Stimulated activated CD4-positive, alpha-beta T cell treated with anti-CD3 and anti-CD28 coated beads, Interleukin-12 subunit alpha, Interleukin-12 subunit beta, amount 100 ng/mL, for 24 hours (primary cell): Measurements from ENCODE around the gene HK1.
"Not testable (repeated sequence)": the region's sequence is repeated elsewhere in the genome, so short reads cannot be mapped to it uniquely, and the experiment has no call there.

Experiments used
- DNase-seq, 2 experiments: peaks; one replicate each; pipeline ENCODE4 v3.0.0-alpha.2; 2020; ENCODE audit warnings: low read depth in 2 of 2

HK1 gene

DNA sequence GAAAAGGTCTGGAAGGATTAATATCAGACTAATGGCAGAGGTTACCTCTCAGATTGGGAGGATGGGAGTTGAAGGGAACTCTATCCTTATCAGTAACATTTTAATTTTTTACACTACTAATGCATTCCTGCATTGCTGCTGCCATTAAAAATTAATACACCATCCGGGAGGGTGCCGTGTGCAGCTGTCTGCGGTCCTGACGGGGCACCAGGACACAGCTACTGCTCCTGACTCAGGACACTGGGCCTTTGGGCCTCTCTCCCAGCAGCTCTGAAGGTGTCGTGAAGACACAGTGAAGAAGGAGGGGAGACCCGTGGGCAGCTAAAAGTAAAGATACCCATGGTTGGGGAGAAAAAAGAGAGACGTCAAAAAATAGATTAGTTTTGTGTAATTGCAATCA lies 23.4 kb upstream of the HK1 start:
- DNase-seq, result no peak

DNA sequence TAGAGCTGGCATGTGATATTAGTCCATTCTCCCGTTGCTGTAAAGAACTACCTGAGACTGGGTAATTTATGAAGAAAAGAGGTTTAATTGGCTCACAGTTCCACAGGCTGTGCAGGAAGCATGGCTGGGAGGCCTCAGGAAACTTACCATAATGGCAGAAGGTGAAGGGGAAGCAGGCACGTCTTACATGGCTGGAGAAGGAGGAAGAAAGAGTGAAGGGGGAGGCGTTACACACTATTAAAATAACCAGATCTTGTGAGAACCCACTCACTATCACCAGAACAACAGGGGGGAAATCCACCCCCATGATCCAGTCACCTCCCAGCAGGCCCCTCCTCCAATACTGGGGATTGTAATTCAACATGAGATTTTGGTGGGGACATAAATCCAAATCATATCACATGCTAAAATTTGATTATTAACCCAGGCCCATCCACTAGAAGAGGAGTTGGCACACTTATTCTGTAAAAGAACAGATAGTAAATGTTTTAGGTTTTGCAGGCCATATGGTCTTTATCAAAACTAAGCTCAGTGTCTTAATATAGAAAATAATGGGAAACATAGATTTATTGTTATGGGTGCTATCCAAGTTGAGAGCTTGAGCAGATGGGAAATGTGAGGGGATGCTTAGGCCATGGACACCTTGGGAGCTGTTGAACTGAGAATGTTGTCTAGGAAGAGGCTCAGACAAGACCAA lies 18.6 kb upstream of the HK1 start:
- no peak for DNase-seq

- no peak for DNase-seq
Observed at GRCh38 chr10:69261184-69261583, 17.1 kb upstream of the HK1 start.

- DNase-seq, result no peak
Observed at GRCh38 chr10:69262292-69262751, 16.0 kb upstream of the HK1 start.

GRCh38 chr10:69265521-69265920 lies 12.8 kb upstream of the HK1 start:
- no peak for DNase-seq

DNA sequence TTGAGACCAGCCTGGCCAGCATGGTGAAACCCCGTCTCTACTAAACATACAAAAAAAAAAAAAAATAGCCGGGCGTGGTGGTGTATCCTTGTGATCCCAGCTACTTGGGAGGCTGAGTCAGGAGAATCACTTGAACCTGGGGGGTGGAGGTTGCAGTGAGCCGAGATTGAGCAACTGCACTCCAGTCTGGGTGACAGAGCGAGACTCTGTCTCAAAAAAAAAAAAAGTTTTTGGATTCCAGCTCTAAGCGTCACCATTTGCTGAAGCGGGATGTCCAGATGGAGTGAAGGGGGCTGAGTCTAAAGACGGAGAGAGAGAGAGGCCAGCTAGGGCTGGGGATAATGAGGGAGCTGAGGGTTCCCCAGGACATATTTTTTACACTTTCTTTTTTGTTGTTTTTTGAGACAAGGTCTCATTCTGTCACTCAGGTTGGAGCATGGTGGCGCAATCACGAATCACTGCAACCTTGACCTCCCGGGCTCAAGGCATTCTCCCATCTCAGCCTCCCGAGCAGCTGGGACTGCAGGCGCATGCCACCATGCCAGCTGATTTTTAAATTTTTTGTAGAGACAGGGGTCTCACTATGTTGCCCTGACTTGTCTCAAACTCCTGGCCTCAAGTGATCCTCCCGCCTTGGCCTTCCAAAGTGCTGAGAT lies 9.4 kb upstream of the HK1 start:
- no peak for DNase-seq

GRCh38 chr10:69269761-69270160 lies 8.5 kb upstream of the HK1 start:
- DNase-seq, result no peak

DNA sequence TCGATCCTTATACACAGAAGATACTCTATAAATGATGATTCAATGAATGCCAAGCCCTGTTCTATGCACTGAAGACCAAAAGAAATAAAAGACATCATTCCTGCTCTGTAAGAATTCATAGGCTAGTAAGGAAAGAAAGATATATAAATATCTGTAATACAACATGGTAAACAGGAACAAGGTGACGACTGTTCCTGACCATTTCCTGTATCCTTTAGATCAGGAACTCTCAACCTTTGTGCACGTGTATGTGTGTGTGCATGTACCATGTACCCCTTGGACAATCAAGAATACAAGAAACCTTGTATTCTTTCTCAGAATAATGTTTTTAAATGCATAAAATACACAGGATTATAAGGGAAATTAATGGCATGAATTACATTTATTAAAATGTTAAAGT lies 7.3 kb upstream of the HK1 start:
- DNase-seq, result no peak

GRCh38 chr10:69272624-69273023 lies 5.7 kb upstream of the HK1 start:
- no peak for DNase-seq

- DNase-seq, result no peak
Observed at GRCh38 chr10:69275444-69275843, 2.9 kb upstream of the HK1 start.

DNA sequence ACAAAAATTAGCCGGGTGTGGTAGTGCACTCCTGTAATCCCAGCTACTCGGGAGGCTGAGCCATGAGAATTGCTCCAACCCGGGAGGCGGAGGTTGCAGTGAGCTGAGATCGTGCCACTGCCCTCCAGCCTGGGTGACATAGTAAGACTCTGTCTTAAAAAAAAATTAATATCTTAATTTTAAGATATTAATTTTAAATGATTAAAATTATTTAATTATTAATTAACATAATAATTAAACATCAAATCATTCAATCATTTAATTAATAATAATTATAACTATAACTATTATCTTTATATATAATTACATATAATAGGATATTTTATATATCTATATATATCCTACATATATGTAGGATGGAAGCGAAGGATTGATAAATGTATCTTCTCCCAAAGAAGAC lies 1.8 kb upstream of the HK1 start:
- no peak for DNase-seq

- DNase-seq, result no peak
Observed at GRCh38 chr10:69279110-69279509, 814 bp downstream of the HK1 start.

DNA sequence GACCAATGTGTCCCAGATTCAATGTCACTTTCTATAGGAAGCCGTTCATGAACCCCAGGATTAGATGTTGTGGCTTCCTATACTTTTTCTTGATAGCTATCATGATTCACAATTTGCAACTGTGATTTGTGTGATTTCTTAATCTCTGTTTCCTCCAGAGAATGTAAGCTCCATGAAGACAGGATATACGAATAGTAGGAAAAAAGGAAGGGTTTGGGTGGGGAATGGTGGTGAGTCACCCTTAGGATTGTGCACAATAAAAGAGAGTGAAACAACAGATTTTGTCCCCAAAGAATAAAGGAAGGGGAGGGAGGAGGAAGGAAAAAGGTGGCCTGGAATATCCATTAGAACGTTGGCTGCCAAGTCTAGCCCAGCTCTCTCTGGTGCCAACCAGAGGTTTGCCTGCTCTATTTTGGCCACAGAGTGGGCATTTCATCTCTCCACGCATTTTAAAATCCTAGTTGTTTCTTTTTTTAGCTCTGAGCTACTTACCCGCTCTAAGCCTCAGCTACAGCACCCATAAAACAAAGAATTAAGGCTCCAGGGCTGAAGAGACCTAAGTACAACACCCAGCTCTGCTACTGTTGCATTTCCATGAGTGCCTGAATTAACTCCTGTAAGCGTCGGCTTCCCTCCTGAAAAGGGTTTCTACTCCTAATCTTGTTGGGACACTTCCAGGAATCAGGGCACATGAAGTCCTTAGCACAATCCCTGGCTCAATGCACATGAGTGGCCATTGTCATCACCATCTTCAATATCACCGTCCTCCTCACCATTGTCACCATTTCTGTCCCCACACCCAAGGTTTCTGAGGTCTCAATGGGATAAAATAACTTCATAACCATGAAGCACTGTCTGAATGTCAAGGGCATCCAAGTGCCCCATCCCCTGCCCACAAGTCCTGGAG lies 3.5 kb downstream of the HK1 start:
- no peak for DNase-seq

DNA sequence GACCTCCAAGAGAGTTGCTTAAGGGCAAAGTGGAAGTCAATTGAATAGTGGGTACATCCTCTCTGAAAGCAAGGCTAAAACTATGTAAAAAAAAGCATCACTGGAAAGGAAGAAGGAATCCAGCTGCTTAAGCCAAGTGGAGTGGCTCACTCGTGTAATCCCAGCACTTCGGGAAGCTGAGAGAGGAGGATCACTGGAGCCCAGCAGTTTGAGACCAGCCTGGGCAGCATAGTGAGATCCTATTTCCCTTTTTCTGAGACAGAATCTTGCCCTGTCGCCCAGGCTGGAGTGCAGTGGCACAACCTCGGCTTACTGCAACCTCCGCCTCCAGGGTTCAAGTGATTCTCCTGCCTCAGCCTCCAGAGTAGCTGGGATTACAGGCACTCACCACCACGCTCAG lies 6.1 kb downstream of the HK1 start:
- not testable (repeated sequence) for DNase-seq

DNA sequence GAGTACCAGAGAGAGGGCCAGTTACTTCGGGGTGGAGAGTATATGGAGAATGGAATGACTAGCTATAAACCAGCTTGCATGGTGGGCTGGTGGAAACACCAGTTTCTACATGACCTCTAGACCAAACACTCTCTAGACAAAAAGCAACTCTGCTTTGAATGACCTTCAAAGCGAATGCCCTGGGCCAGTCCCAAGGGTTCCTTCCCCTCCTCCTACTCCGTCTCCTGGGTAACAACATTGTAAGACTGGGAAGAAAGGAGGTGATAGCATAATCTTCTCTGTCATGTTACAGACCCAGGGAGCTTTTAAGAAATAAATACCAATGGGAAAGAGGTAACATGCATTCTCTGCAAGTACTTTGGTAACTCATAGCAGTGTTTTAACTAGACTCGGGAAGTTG lies 7.4 kb downstream of the HK1 start:
- DNase-seq, result no peak

GRCh38 chr10:69287181-69287580 lies 8.9 kb downstream of the HK1 start:
- DNase-seq, result no peak

GRCh38 chr10:69290993-69291392 lies 12.7 kb downstream of the HK1 start:
- DNase-seq, result no peak

DNA sequence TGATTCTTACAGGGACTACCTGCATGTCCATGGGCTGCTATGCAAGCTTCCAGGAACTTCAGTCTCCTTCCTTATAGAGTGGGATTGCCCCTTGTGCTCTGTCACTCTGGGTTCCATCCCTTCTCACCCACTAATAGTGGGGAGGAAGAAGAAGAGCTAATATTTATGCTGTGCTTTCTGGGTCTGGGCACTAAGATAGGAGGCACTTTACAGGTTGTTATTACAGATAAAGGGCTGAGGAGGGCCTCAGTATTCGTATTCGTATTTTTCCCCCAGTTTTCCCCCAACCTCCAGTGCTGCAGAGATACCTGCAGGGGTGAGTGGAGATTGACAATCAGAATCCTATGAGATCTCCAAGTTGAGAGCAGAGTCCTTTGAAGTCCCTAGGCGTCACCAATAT lies 14.2 kb downstream of the HK1 start:
- no peak for DNase-seq

DNA sequence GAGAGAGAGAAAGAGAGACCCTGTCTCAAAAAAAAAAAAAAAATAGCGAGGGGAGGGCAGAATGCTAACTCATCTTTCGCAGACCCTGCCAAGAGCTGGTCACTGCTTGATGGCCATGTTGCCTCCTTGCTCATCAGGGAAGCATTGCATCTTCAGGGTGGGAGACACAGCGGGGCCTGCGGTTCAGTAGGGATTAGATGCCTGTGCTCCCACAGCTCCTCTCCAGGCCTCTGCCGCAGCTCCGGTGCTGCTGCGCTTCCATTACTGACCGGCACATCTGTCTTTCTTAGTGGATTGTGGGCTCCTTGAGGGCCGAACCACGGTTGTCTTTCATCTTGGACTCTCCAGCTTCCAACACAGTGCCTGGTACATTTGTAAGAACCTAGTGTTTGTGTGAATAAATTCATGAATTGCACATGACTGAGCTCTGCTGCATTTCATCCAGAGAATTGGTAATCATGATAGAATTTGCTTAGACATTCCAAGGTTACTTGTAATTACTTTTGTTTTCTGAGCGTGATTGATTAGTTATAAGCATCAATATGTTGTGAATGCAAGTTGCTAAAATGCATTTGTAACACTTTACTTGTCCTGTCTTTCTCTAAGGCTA lies 16.8 kb downstream of the HK1 start:
- DNase-seq, result no peak

DNA sequence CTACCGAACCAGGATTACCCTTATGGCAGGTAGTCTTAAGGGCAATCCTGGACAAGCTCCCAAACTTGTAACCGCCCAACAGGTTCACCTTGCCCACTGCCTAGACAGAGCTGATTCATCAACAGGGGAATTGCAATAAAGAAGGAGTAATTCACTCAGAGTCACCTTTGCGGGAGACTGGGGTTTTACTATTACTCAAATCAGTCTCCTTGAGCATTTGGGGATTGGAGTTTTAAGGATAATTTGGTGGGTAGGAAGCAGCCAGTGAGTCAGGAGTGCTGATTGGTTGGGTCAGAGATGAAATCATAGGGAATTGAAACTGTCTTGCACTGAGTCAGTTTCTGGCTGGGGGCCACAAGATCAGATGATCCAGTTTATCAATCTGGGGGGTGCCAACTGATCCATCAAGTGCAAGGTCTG lies 25.3 kb downstream of the HK1 start:
- DNase-seq, result no peak

DNA sequence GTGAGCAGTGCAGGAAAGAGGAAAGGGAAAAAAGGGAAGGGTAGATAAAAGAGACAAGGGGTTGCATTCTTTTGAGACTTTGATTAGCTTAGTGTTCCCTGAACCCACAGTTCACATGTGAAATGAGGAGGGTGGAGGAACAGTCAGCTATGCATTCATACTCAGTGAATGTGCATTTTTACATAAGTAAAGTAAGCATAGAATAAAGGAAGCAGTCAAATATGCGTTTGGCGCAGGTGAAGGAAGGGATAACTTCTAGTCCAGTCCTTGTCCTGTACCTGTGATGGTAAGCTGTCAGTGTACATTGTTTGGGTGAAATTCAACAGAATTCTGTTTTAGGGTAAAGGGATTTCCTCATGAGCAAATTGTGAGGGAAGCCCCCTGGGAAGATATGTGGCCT lies 28.1 kb downstream of the HK1 start:
- DNase-seq, result no peak

- DNase-seq, result no peak
Observed at GRCh38 chr10:69307434-69307833, 29.1 kb downstream of the HK1 start.
